ENCODE measurements around the gene MAN1A2. TPM values are rescaled to one million over a fixed set of nuclear protein-coding genes. Genes with fewer than 3 reads are reported as not detected.
A peak's percentile ranks its signal among the peaks of the same experiment; 100 is the strongest.
"Not testable (repeated sequence)": the region's sequence is repeated elsewhere in the genome, so short reads cannot be mapped to it uniquely, and the experiment has no call there.

MAN1A2 gene
- total RNA-seq, 1 donor from 2014 or later, result 23.3 TPM

- Histone ChIP-seq H3K27ac (replicated peaks) (peak overlapping the region; percentile 7), H3K9me3 (replicated peaks) (no peaks in the 10 kb centered on the region), H3K4me3 (no peak overlapping the region), H3K36me3 (no peaks in the 10 kb centered on the region), H3K27me3 (ENCODE audit: low read depth) (no peaks in the 10 kb centered on the region), H3K4me1 (peaks cover 22% of the 10 kb centered on the region)
- TF ChIP-seq, protein P1, sequence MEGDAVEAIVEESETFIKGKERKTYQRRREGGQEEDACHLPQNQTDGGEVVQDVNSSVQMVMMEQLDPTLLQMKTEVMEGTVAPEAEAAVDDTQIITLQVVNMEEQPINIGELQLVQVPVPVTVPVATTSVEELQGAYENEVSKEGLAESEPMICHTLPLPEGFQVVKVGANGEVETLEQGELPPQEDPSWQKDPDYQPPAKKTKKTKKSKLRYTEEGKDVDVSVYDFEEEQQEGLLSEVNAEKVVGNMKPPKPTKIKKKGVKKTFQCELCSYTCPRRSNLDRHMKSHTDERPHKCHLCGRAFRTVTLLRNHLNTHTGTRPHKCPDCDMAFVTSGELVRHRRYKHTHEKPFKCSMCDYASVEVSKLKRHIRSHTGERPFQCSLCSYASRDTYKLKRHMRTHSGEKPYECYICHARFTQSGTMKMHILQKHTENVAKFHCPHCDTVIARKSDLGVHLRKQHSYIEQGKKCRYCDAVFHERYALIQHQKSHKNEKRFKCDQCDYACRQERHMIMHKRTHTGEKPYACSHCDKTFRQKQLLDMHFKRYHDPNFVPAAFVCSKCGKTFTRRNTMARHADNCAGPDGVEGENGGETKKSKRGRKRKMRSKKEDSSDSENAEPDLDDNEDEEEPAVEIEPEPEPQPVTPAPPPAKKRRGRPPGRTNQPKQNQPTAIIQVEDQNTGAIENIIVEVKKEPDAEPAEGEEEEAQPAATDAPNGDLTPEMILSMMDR (IDR thresholded peaks at IDR 0.05; ENCODE audit: borderline replicate concordance), result no peak
- intact Hi-C loops (cut with micrococcal nuclease), result no loop called here
- no peak for DNase-seq
These were observed 27.2 kb upstream of the MAN1A2 start for GRCh38 chr1:117339866-117340700.

DNA sequence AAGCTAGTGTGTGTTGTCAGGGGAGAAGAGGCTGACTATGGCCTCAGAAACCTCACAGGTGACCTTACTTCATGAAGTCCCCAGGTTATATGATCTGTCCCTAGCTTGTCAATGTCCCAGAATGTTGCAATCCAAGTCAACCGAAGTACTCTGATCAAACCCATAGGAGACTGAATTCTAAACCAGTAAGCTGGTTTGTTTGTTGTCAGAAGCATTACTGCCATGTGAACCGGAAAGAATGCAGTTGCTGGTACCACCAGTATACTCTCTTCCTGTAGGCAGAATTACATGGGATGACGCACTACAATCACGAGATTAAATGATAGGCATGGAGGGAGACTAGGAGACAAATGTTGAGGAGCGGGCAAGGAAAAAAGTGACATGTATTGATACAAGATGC lies 26.1 kb upstream of the MAN1A2 start:
- no peaks in the 10 kb centered on the region for H3K36me3 ChIP-seq
- intact Hi-C loops (cut with micrococcal nuclease), result no loop called here
- no peaks in the 10 kb centered on the region for H3K27me3 ChIP-seq (ENCODE audit: low read depth)
- no peak overlapping the region for H3K27ac ChIP-seq (replicated peaks)
- no peaks in the 10 kb centered on the region for H3K9me3 ChIP-seq (replicated peaks)
- H3K4me1 ChIP-seq, result peaks cover 14% of the 10 kb centered on the region
- no peak for DNase-seq
- no peak overlapping the region for H3K4me3 ChIP-seq
- TF ChIP-seq, protein P1 (IDR thresholded peaks at IDR 0.05; ENCODE audit: borderline replicate concordance), result no peak

DNA sequence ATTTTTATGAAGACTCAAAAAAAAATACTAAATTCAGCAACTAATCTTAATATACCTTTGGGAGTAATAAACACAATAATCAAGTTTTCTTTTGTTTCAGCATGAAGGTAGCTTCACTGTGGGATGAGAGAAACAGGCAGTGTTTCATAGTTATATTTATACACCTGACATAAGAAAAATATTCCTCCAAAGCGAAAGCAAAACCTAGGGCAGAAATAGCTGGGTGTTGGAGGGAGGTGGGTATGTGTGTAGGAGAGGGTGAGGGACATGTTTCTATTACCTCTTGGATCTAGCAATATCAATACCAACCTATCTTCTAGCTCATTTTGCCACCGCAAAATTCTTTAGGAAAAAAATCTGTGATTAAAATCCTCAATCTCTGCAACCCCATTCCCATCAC lies 24.9 kb upstream of the MAN1A2 start:
- H3K27ac ChIP-seq (replicated peaks), result no peak overlapping the region
- TF ChIP-seq, protein P1 (IDR thresholded peaks at IDR 0.05; ENCODE audit: borderline replicate concordance), result no peak
- intact Hi-C loops (cut with micrococcal nuclease), result no loop called here
- H3K4me3 ChIP-seq, result no peak overlapping the region
- H3K9me3 ChIP-seq (replicated peaks), result no peaks in the 10 kb centered on the region
- H3K27me3 ChIP-seq (ENCODE audit: low read depth), result no peaks in the 10 kb centered on the region
- H3K4me1 ChIP-seq, result peaks cover 9% of the 10 kb centered on the region
- no peaks in the 10 kb centered on the region for H3K36me3 ChIP-seq
- no peak for DNase-seq

DNA sequence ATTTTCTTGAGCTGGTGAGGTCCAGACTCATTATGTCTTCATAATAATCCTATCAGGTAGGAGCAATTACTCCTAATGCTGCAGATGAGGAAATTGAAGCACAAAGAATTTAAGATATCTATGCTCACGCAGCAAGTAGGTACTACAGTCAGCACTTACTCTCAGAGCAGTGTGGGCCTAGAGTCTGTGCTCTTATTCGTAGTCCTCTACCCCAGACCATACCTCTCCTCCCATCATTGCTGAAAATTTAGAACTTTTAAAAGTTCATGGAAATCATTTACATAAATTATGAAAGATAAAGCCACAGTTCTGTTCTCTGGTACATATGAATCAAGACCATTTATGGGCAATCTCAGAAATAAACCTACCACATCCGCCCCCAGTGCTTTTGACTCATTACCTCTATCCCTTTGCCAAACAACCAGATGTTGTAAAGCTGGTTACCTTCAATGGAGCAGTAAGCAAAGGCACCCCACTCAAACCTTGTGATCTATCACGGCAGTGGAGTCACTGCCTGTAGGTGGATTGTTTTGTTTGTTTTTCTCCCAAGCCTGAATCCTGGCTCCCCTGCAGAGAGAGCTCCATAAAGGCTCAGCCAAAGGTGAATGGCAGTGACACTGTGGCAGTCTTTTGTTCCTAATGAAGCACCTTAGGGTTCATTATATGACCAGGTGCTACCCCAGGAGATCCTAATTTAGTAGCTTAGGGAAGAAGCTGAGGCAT lies 20.9 kb upstream of the MAN1A2 start:
- intact Hi-C loops (cut with micrococcal nuclease), result no loop called here
- TF ChIP-seq, protein P1 (IDR thresholded peaks at IDR 0.05; ENCODE audit: borderline replicate concordance), result no peak
- H3K27me3 ChIP-seq (ENCODE audit: low read depth), result no peaks in the 10 kb centered on the region
- H3K36me3 ChIP-seq, result no peaks in the 10 kb centered on the region
- no peak for DNase-seq
- H3K4me1 ChIP-seq, result no peaks in the 10 kb centered on the region
- H3K27ac ChIP-seq (replicated peaks), result no peak overlapping the region
- no peak overlapping the region for H3K4me3 ChIP-seq
- H3K9me3 ChIP-seq (replicated peaks), result no peaks in the 10 kb centered on the region

DNA sequence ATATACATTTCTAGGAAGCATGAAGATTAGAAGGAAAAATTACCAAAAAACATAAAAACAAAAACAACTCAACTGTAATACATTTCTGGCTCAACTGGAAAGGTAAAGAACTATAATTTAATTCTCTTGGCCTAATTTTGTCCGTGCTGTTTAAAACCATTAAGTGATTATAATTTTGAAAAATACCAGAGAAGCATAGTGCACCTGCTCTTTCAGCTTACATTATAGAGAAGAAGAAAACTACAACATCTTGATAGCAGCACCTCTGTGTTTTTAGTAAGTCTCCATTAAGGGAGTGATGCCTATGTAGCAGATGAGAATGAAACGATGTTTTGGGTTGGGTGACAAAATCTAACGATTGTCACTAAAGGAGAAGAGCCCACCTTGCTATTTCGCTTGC lies 19.3 kb upstream of the MAN1A2 start:
- DNase-seq, result no peak
- H3K4me3 ChIP-seq, result no peak overlapping the region
- H3K9me3 ChIP-seq (replicated peaks), result no peaks in the 10 kb centered on the region
- TF ChIP-seq, protein P1 (IDR thresholded peaks at IDR 0.05; ENCODE audit: borderline replicate concordance), result no peak
- H3K27ac ChIP-seq (replicated peaks), result no peak overlapping the region
- H3K36me3 ChIP-seq, result no peaks in the 10 kb centered on the region
- H3K4me1 ChIP-seq, result no peaks in the 10 kb centered on the region
- intact Hi-C loops (cut with micrococcal nuclease), result no loop called here
- H3K27me3 ChIP-seq (ENCODE audit: low read depth), result no peaks in the 10 kb centered on the region

- H3K4me1 ChIP-seq; intact Hi-C loops (cut with micrococcal nuclease); H3K36me3 ChIP-seq: not testable (repeated sequence)
These were observed 14.6 kb upstream of the MAN1A2 start for GRCh38 chr1:117352695-117353094.

DNA sequence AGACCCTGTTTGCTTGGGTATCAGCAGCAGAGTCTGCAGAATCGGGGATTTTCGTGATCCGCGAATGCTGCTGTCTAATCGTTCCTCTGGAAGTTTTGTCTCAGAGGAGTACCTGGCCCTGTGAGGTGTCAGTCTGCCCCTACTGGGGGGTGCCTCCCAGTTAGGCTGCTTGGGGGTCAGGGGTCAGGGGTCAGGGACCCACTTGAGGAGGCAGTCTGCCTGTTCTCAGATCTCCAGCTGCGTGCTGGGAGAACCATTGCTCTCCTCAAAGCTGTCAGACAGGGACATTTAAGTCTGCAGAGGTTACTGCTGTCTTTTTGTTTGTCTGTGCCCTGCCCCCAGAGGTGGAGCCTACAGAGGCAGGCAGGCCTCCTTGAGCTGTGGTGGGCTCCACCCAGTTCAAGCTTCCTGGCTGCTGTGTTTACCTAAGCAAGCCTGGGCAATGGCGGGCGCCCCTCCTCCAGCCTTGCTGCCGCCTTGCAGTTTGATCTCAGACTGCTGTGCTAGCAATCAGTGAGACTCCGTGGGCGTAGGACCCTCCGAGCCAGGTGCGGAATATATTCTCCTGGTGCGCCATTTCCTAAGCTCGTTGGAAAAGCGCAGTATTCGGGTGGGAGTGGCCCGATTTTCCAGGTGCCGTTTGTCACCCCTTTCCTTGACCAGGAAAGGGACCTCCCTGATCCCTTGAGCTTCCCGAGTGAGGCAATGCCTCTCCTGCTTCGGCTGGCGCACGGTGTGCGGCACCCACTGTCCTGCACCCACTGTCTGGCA lies 9.2 kb upstream of the MAN1A2 start:
- H3K27me3 ChIP-seq (ENCODE audit: low read depth); H3K4me1 ChIP-seq; intact Hi-C loops (cut with micrococcal nuclease); DNase-seq; H3K4me3 ChIP-seq; H3K27ac ChIP-seq (replicated peaks); H3K36me3 ChIP-seq; H3K9me3 ChIP-seq (replicated peaks): not testable (repeated sequence)

More at GRCh38 chr1:117352695-117353094, 14.6 kb upstream of the MAN1A2 start:
- DNase-seq; H3K27ac ChIP-seq (replicated peaks); H3K9me3 ChIP-seq (replicated peaks); H3K27me3 ChIP-seq (ENCODE audit: low read depth); H3K4me3 ChIP-seq: not testable (repeated sequence)

DNA sequence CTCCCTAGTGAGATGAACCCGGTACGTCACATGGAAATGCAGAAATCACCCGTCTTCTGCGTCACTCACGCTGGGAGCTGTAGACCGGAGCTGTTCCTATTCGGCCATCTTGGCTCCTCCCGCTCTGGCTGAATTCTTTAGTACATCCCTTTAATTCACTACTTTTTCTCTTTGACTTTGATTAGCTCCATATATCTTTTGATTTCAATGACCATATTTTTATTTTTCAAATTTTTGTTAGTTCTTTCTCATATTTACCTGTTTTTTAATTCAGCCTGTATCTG lies 8.7 kb upstream of the MAN1A2 start:
- H3K27me3 ChIP-seq (ENCODE audit: low read depth); H3K36me3 ChIP-seq; H3K27ac ChIP-seq (replicated peaks); intact Hi-C loops (cut with micrococcal nuclease); H3K4me3 ChIP-seq; H3K4me1 ChIP-seq; H3K9me3 ChIP-seq (replicated peaks); DNase-seq: not testable (repeated sequence)

All from left ventricle myocardium inferior (tissue), 1 donor.